ENCODE results near the gene APBA2.

APBA2 gene

GRCh38 chr15:28909958-28910500, 24.3 kb downstream of the APBA2 start:
- H3K4me3 ChIP-seq (ENCODE audit: low read length) = no peak overlapping the region
- no peak for DNase-seq (ENCODE audit: low read depth, low spot score)

GRCh38 chr15:28911310-28911931, 25.6 kb downstream of the APBA2 start:
- peak overlapping the region; percentile 24 for H3K4me3 ChIP-seq (ENCODE audit: low read length)
- DNase-seq (ENCODE audit: low read depth, low spot score) = peak; percentile 90

- peak; percentile 72 for DNase-seq (ENCODE audit: low read depth, low spot score)
- H3K4me3 ChIP-seq (ENCODE audit: low read length) = no peak overlapping the region
These were observed 26.6 kb downstream of the APBA2 start for GRCh38 chr15:28912422-28912821.

GRCh38 chr15:28913171-28913765, 27.5 kb downstream of the APBA2 start:
- DNase-seq (ENCODE audit: low read depth, low spot score) = no peak

GRCh38 chr15:28914046-28914445, 28.3 kb downstream of the APBA2 start:
- DNase-seq (ENCODE audit: low read depth, low spot score) = no peak
- no peak overlapping the region for H3K4me3 ChIP-seq (ENCODE audit: low read length)

More at GRCh38 chr15:28913171-28913765, 27.5 kb downstream of the APBA2 start:
- H3K4me3 ChIP-seq (ENCODE audit: low read length) = no peak overlapping the region

- no peak for DNase-seq (ENCODE audit: low read depth, low spot score)
- no peak overlapping the region for H3K4me3 ChIP-seq (ENCODE audit: low read length)
These were observed 28.8 kb downstream of the APBA2 start for GRCh38 chr15:28914483-28915023.

- H3K4me3 ChIP-seq (ENCODE audit: low read length) = no peak overlapping the region
These were observed 29.5 kb downstream of the APBA2 start for GRCh38 chr15:28915041-28915810.

GRCh38 chr15:28915935-28916334, 30.2 kb downstream of the APBA2 start:
- H3K4me3 ChIP-seq (ENCODE audit: low read length) = no peak overlapping the region
- no peak for DNase-seq (ENCODE audit: low read depth, low spot score)

More at GRCh38 chr15:28915041-28915810, 29.5 kb downstream of the APBA2 start:
- no peak for DNase-seq (ENCODE audit: low read depth, low spot score)

- no peak for DNase-seq (ENCODE audit: low read depth, low spot score)
- no peak overlapping the region for H3K4me3 ChIP-seq (ENCODE audit: low read length)
These were observed 32.0 kb downstream of the APBA2 start for GRCh38 chr15:28917791-28918140.

- no peak for DNase-seq (ENCODE audit: low read depth, low spot score)
- H3K4me3 ChIP-seq (ENCODE audit: low read length) = no peak overlapping the region
These were observed 32.6 kb downstream of the APBA2 start for GRCh38 chr15:28918141-28918983.

GRCh38 chr15:28919201-28919635, 33.4 kb downstream of the APBA2 start:
- no peak for DNase-seq (ENCODE audit: low read depth, low spot score)

GRCh38 chr15:28919679-28920655, 34.2 kb downstream of the APBA2 start:
- DNase-seq (ENCODE audit: low read depth, low spot score) = no peak
- peak overlapping the region; percentile 29 for H3K4me3 ChIP-seq (ENCODE audit: low read length)

More at GRCh38 chr15:28919201-28919635, 33.4 kb downstream of the APBA2 start:
- H3K4me3 ChIP-seq (ENCODE audit: low read length) = peak overlapping the region; percentile 29

GRCh38 chr15:28920781-28921331, 35.1 kb downstream of the APBA2 start:
- DNase-seq (ENCODE audit: low read depth, low spot score) = no peak
- H3K4me3 ChIP-seq (ENCODE audit: low read length) = no peak overlapping the region; the same call in 1 of the 2 replicates

GRCh38 chr15:28921336-28921735, 35.6 kb downstream of the APBA2 start:
- H3K4me3 ChIP-seq (ENCODE audit: low read length) = no peak overlapping the region; the same call in 1 of the 2 replicates
- no peak for DNase-seq (ENCODE audit: low read depth, low spot score)

GRCh38 chr15:28921919-28922706, 36.3 kb downstream of the APBA2 start:
- H3K4me3 ChIP-seq (ENCODE audit: low read length) = no peak overlapping the region
- no peak for DNase-seq (ENCODE audit: low read depth, low spot score)

GRCh38 chr15:28922707-28923012, 36.9 kb downstream of the APBA2 start:
- DNase-seq (ENCODE audit: low read depth, low spot score) = no peak
- no peak overlapping the region for H3K4me3 ChIP-seq (ENCODE audit: low read length)

GRCh38 chr15:28923726-28924280, 38.0 kb downstream of the APBA2 start:
- H3K4me3 ChIP-seq (ENCODE audit: low read length) = no peak overlapping the region
- no peak for DNase-seq (ENCODE audit: low read depth, low spot score)
